GM11168 (cell line): ENCODE data around the gene ZYG11A.
"Not testable (repeated sequence)": the region's sequence is repeated elsewhere in the genome, so short reads cannot be mapped to it uniquely, and the experiment has no call there.

Experiments
- in situ Hi-C: fragments of 300-500 bp; cut with MboI; formaldehyde crosslinking; loops from one replicate; pipeline ENCODE4 v1.12.0; 2022; ENCODE audit warnings: low sequenced_read_pairs; ENCODE audit not compliant: unreplicated experiment

The ZYG11A gene

DNA sequence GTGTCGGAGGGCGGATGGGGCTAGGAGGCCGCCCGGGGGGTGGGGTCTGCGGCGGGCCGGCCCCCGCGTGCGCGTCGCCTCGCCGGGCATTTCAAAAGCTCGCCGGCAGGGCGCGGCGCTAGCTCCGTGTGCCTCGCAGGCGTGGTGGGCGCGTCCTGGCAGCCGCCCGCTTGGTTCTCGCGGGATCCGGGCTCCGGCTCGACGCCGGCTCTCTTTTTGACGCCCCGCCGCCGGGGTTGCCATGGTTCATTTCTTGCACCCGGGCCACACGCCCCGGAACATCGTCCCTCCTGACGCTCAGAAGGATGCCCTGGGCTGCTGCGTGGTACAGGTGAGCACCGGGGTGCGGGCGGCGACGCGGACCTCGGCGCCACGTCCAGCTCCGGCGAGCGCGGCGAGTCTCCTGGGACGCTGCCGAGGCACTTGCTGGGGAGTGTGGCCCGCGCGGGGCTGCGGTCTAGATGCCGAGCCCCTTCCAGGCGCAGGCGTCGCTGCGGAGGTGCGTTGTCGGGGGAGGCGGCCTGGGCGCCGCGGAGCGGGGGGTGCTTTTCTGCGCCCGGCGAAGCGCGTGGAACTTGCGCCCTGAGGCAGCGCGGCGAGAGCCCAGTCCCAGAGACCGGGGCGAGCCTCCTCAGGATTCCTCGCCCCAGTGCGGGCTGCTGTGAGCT is at the start of gene ZYG11A:
ZYG11A (plus strand) TSS at position 118 of the 668 bp plus-strand sequence; CDS start at position 242, 124 bp downstream.
- in situ Hi-C loops = no loop called here

DNA sequence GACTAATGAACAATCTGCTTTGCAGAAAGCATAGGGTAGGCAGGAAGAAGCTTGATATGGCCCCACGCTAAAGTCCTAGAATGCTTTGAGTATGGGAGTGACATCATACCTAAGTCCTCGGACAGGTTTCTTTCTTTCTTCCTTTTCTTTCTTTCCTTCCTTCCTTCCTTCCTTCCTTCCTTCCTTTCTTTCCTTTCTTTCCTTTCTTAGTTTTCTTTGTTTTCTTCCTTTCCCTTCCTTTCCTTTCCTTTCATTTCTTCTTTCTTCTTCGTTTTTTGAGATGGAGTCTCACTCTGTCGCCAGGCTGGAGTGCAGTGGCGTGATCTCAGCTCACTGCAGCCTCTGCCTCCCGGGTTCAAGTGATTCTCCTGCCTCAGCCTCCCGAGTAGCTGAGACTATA is 48.8 kb upstream of the ZYG11A start:
- in situ Hi-C loops = not testable (repeated sequence)

DNA sequence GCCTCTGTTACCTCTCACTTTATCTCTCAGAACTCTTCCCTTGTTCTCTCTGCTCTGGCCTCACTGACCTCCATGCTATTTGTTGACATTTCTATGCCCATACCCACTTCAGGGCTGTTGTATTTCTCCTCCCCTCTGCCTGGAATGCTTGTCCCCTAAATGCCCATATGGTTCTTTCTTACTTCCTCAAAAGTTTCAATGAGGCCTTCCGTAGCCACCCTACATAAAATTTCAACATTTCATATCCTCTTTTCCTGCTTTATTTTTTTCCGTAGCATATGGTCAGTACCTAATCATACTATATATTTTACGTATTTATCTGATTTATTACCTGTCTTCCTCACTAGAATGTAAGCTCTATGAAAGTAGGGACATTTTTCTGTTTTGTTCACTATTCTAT is 47.1 kb upstream of the ZYG11A start:
- in situ Hi-C loops = no loop called here

DNA sequence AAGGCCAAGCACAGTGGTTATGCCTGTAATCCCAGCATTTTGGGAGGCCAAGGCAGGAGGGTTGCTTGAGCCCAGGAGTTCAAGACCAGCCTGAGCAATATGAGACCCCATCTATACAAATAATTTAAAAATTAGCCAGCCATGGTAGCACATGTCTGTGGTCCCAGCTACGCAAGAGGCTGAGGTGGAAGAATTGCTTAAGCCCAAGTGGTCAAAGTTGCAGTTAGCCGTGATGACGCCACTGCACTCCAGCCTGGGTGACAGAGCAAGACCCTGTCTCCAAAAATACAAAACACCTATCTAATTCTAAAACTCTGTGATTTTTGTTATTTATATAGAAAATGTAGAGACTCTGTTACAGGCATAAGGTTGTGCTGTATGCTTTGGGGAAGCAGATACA is 44.2 kb upstream of the ZYG11A start:
- in situ Hi-C loops = no loop called here

DNA sequence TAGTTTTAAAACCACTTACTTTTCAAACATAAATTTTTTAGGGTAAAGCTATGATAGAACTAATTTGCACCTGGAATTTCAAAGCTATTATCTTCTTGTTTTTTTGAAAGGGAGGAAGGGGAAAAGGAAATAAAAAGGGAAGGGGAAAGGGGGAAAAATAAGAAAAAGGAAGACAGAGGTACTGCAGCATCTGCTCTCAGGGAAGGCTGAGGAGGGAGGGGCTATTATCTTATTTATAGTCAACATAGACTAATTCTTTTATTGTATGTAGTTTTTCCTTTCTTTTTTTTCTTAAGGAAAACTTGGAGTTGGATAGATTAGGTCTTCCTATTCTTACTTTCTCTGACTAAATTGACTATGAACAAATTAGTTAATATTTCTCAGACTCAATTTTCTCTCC is 41.5 kb upstream of the ZYG11A start:
- in situ Hi-C loops = no loop called here

DNA sequence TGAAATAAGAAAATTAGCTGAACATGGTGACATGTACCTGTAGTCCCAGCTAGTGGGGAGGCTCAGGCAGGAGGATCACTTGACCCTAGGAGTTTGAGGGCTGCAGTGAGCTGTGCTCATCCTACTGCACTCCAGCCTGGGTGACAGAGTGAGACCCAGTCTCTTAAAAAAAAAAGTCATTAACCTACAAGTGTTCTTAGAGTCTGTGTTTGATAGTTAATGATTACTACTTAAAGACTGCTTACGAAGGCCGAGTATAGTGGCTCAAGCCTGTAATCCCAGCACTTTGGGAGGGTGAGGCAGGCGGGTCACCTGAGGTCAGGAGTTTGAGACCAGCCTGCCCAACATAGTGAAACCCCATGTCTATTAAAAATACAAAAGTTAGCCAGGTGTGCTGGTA is 38.5 kb upstream of the ZYG11A start:
- in situ Hi-C loops = not testable (repeated sequence)

DNA sequence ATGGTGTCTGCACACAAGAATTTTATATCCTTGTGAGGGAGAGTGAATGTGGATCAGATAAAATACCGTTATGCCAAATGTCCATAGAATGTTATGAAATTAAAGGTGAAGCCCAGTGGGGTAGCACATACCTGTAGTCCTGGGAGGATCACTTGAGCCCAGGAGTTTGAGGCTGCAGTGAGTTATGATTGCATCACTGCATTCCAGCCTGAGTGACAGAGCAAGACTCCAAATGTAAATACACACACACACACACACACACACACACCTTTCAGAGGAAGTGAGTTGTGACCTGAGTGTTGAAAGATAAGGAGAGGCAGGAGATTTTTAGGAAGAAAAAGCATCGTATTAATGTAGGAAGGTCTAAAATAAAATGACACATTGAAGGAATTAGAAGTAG is 28.1 kb upstream of the ZYG11A start:
- in situ Hi-C loops = no loop called here

DNA sequence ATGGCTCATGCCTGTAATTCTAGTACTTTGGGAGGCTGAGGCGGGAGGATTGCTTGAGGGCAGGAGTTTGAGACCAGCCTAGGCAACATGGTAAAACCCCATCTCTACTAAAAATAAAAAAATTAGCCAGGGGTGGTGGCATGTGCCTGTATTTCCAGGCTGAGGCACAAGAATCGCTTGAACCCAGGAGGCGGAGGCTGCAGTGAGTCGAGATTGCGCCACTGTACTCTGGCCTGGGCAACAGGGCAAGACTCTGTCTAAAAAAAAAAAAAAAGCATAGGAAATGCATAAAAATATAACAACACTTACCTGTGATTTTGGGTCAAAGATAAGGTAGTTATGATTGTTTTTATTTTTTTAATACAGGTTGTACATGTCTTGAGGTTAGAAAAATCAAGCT is 21.7 kb upstream of the ZYG11A start:
- in situ Hi-C loops = not testable (repeated sequence)

DNA sequence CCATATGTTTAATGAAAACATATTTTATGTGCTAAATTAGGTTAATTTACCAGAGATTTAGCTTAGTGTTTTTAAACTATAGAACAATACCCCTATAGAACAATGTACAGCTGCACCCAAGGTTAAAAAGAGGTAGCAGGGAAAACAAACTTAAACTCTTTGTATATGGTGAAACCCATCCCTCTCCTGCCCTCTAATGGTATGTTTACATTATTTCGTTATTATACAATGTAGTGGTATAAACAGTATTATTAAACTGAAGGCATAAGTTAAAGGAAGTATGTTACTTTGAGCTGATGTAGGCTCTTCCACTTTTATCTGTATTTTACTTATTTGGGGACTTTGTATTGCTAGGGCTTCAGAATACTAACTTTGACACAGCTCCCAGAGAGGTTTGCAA is 16.7 kb upstream of the ZYG11A start:
- in situ Hi-C loops = no loop called here

DNA sequence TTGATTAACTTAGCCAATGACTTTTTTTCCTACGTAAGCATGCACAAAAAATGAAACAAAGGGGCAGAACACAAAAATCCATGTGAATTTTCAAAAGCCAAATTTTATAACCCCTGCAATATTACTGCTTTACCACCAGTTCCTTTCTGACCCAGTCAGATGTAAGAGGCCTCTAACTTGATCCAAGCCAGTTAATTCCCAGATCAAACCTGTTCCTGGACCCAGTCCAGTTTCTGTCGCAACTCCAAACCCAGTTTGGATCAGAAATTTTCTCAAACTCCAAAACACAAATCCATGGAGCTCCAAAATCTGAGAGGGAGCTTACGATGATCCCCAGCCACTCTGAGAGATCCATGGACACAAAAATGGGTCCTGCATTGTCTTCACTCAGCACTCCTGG is 7.8 kb upstream of the ZYG11A start:
- in situ Hi-C loops = no loop called here

DNA sequence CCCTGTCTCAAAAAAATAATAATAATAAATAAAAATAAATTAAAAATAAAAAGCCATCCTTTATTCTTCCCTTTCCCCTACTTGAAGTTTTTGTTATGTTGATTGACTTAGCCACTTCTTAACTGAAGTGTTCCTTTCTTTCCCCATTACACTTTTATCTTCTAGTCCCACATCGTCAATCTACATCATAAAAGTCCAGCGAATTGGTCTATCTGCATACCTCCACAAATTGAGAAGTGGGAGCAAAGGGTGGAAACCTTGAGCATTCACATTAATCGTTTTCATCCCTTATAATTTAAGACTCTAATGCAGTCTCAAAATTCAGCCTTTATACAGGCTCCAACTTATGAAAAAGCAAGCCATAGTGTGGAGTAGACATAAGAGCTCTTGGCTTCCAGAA is 6.5 kb upstream of the ZYG11A start:
- in situ Hi-C loops = no loop called here

DNA sequence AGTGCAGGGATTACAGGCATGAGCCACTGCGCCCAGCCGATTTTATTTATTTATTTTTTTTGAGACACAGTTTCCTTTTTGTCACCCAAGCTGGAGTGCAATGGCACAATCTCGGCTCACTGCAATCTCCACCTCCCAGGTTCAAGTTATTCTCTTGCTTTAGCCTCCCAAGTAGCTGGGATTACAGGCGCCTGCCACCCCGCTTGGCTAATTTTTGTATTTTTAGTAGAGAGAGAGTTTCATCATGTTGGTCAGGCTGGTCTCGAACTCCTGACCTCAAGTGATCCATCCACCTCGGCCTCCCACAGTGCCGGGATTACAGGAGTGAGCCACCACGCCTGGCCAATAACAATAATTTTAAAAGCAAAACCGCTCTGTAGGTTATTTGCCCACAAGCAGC is 3.4 kb upstream of the ZYG11A start:
- in situ Hi-C loops = not testable (repeated sequence)

DNA sequence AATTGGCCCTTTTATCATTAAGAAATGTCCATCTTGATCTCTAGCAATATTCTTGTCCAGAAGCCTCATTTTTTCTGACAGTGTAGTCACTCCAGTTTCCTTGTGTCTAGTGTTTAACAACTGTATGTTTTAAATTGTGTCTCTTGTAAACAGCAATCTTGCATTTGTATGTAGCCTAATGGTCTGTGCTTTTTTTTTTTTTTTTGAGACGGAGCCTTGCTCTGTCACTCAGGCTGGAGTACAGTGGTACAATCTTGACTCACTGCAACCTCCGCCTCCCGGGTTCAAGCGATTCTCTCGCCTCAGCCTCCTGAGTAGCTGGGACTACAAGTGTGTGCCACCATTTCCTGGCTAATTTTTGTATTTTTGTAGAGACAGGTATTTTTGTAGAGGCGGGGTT is 2.6 kb downstream of the ZYG11A start:
- in situ Hi-C loops = not testable (repeated sequence)

DNA sequence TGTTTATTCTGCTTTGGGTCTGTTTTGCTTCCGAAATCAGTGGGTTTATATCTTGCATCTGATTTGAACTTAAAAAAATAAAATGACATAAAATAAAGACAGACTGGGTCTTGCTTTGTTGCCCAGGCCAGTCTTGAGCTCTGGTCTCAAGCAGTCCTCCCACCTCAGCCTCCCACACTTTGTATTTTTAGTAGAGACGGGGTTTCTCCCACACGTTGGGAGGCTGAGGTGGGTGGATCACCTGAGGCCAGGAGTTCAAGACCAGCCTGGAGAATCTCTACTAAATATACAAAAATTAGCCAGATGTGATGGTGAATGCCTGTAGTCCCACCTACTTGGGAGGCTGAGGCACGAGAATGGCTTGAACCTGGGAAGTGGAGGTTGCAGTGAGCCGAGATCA is 5.9 kb downstream of the ZYG11A start:
- in situ Hi-C loops = no loop called here

DNA sequence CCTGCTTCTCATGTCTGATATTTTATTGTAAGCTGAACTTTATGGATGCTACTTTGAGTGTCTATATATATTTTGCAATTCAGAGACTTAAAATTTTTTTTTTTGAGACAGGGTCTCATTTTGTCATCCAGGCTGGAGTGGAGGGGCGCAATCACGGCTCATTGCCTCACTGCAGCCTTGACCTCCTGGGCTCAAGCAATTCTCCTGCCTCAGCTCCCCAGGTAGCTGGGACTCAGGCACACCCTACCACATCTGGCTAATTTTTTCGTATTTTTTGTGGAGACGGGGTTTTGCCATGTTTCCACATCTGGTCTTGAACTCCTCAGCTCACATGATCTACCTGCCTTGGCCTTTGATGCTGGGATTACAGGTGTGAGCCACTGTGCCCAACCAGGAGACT is 8.4 kb downstream of the ZYG11A start:
- in situ Hi-C loops = no loop called here

DNA sequence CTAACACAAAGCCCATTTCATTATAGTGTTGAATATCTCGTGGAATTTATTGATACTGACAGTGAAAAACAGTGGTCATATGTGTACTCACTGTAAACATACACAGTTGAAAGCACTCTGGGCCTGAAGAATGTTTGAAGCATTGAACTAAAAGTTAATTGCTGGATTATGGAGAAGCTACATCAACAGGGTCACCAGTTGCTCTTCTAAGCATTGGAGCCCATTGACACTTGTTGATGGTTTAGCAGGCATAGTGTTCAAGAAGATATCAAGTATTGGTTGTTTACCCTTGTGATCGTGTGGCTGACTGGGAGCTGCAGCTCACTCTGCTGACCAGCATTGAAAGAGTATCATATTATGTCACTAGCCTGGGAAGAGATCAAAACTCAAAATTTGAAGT is 10.3 kb downstream of the ZYG11A start:
- in situ Hi-C loops = no loop called here

DNA sequence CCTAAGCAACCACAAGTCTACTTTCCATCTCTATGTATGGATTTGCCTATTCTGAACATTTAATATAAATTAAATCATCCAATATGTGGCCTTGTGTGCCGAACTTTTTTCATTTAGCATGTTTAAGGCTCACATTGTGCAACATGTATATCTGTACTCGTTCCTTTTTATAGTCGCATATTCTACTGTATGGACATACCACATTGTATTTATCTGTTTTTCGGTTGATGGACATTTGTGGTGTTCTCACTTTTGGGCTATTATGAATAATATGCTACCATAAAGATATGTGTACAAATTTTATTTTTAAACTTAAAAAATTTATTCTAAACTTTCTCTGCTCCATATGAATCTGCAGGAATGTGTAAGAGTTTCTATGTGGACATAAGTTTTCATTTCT is 13.0 kb downstream of the ZYG11A start:
- in situ Hi-C loops = no loop called here

DNA sequence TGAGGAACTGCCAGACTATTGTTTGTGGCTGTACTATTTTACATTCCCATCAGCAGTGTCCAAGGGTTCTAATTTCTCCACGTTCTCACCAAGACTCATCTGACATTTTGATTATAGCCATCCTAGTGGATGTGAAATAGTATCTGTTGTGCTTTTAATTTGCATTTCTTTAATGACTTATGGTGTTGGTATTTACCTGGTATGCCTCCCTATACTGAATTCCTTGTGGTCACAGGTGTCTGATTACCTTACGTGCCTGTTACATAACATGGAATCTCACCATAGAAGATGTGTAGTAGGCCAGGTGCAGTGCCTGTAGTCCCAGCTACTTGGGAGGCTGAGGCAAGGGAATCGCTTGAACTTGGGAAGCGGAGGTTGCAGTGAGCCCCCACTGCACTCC is 13.5 kb downstream of the ZYG11A start:
- in situ Hi-C loops = no loop called here

DNA sequence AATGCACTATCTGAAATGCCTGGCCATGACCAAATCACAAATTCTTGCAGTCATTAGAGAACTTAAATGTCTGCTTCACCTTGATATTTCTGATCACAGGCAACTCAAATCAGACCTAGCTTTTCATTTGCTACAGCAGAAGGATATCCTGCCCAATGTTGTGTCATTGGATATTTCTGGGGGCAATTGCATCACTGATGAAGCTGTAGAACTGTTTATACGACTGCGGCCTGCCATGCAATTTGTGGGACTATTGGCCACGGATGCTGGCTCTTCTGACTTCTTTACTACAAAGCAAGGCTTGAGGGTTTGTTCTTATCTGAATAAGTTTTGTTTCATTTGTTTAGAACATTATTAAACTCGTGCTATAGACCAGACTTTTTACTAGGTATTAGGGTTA is 14.9 kb downstream of the ZYG11A start:
- in situ Hi-C loops = no loop called here

DNA sequence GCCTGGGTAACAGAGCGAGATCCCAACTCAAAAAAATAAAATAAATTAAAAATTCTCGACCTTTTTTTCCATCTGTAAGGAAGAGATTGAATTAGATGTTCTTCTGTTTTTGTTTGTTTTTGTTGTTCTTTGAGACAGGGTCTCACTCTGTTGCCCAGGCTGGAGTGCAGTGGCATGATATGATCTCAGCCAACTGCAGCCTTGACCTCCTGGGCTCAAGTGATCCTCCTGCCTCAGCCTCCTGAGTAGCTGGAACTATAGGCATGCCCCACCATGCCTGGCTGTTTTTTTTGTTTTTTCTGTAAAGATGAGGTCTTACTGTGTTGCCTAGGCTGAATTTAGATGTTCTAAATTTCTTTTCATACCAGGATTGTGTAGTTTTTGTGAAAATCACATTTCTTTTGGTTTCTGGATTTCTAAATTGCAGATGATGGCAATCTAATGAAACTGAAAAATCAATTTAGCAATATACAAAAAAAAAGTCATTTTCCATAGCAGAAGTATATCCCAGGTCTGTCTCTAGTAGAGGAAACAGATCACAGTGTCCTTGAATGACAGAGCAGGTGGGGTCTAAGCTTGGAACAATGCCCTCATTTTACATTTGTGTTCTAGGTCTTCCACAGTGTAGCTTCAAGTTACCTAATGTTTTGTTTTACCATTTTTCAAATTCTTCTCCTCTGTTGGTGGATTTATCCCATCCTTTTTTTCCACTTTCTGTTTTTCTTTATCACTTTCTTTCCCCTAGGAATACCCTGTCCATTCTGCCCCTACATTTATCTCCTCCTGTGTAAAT is 20.3 kb downstream of the ZYG11A start:
- in situ Hi-C loops = no loop called here

DNA sequence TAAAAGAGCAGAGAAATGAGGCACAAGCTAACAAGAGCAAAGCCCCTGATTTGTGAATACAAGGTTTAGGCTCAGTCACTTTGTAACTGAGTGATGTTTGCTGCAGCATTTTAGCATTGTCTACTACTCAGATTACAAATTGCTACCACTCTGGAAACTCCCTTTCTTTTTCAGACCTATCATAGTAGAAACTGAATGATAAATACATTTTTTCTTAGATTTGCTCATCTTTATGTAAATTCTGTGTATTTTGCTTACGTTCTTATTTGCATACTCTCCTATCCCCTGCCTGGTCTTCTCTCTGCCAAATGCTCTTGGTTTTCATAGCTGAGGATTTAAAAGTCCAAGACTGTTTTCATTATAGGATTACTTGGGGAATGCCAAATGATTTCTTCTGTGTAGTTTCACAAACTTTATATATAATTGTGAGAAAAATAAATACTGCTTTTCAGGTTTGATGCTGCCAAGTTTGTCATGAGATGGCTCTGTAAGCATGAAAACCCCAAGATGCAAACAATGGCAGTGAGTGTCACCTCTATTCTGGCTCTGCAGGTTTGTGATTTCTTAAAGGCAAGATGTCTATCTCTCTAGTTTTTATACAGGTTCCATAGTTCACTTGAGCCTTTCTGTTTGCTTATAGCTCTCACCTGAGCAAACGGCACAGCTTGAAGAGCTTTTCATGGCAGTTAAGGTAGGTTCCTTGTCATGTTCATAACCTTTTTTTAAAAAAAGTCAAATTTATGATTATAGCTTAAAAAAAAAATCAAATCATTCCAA is 24.7 kb downstream of the ZYG11A start:
- in situ Hi-C loops = no loop called here
